Neural cell (in vitro differentiated cells): ENCODE measurements around the gene REEP6.

Experiments
- CTCF ChIP-seq: fragments of 450-650 bp; IDR thresholded peaks from 2 replicates; pipeline ENCODE4 v1.5.1; 2014; ENCODE audit warnings: antibody characterized with exemption, mild to moderate bottlenecking, moderate library complexity; ENCODE audit not compliant: poor library complexity, severe bottlenecking
- EP300 ChIP-seq: fragments of 450-650 bp; conservative IDR thresholded peaks from 2 replicates; pipeline ENCODE4 v1.6.1; 2014; ENCODE audit warnings: antibody characterized with exemption, mild to moderate bottlenecking, moderate library complexity; ENCODE audit not compliant: poor library complexity, severe bottlenecking

- TF ChIP-seq CTCF (no peak), EP300 (no peak)
Observed at GRCh38 chr19:1528596-1529429, 37.8 kb downstream of the REEP6 start.
